HG03378 (cell line): ENCODE measurements around the gene FAM81B.

Experiments used
- ATAC-seq: cut with Tn5 transposase; IDR thresholded peaks from one replicate; pipeline ENCODE4 v1.9.1; 2021; ENCODE audit warnings: mild to moderate bottlenecking, moderate library complexity; ENCODE audit not compliant: unreplicated experiment

Gene FAM81B

DNA sequence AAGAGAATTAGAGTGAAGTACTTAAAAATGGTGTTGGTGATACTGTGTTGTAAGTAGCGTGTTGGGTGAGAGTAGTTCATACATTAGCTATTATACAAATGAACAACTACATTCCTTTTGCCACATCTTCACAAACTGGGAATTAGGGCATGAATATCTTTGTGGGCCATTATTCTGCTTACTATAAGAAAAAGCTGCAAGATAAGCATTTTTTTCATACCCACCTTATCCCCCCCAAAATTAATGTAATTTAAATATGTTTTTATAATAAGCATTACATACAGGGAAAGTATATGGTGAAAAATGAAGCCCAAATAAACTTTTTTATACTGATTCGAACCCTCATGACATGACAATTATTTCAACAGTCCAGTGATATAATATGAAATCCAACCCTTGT, 69.5 kb downstream of the FAM81B start:
- no peak for ATAC-seq

DNA sequence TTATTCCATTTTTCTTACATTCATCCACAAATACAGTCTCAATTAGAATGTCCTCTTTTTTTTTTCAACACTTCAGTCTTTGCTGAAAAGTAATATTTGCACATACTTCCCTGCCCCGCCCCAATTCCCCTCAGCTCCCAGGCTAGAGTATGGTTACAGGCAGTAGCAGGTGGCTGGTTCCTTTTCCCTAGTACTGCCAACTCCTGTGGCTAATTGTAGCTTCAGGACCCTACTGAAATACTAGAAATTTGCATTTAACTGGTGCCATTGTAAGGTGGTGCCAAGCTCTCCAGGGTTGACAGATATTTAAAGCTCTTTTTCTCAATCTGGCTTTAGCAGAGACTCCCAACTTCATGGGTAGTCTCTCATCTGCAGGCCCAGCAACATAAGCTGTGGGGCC, 80.3 kb downstream of the FAM81B start:
- ATAC-seq: no peak

DNA sequence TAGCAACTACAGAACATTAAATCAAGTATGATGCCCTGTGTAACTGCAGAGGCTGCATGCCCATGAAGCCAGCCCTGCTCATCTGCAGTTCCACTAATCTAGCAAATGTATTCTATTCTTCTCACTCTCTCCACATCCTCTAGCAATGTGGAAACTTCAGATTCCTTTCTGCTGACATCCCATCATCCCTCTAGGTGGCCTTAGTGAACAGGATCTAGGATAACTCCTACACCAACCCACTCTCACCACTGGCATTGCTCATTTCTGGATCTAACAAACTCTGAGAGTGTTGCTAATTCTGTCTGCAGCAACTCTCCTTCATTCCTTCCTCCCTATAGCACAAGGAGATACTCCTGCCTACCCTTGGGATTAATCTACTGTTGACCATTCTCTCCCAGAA, 80.8 kb downstream of the FAM81B start:
- no peak for ATAC-seq

- no peak for ATAC-seq
These were observed 93.3 kb downstream of the FAM81B start for GRCh38 chr5:95484421-95484820.

DNA sequence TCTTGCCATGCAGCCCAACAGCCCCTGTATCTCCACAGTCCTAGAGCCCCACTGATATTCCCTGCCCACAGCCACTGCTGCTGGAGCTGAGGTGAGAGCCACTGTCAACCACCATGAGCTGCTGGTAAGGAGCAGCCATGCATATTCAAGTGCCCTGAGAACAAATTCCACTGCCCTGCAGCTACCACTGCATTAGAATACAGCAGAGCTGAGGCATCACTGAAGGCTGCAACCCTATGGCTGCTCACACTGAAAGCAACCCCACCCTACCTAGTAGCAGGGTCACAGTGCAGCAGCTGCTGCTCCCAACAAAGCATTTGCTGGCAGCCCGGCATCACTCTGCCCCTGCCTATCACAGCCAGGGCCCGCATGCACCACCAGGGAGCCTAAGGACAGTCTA, 95.0 kb downstream of the FAM81B start:
- ATAC-seq: no peak

DNA sequence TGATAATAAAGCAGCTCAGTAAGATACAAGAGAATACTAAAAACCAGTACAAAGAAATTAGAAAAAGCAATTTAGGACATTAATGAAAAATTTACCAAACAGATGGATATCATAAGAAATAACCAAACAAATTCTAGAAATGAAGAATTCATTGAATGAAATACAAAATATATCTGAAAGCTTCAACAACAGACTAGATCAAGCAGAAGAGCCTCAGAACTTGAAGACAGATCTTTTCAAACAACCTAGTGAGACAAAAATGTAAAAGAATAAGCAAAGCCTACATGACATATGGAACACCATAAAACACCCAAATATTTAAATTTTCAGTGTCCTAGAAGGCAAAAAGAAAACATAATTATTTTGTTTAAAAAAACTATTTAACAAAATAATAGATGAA, 96.7 kb downstream of the FAM81B start:
- ATAC-seq: no peak
